GM21619 (cell line): ENCODE data around the gene ZNRF3.
"Not testable (repeated sequence)": the region's sequence is repeated elsewhere in the genome, so short reads cannot be mapped to it uniquely, and the experiment has no call there.

Experiments used
- ATAC-seq: cut with Tn5 transposase; IDR thresholded peaks from one replicate; pipeline ENCODE4 v1.9.1; 2021; ENCODE audit not compliant: unreplicated experiment

ZNRF3 gene

GRCh38 chr22:28905256-28905832 lies 22.0 kb downstream of the ZNRF3 start:
- ATAC-seq: no peak

GRCh38 chr22:28906312-28906711 lies 22.9 kb downstream of the ZNRF3 start:
- ATAC-seq: no peak

- ATAC-seq: peak; percentile 56
Measured at GRCh38 chr22:28907311-28908008, 24.1 kb downstream of the ZNRF3 start.

GRCh38 chr22:28908810-28909209 lies 25.4 kb downstream of the ZNRF3 start:
- ATAC-seq: not testable (repeated sequence)

GRCh38 chr22:28909375-28909774 lies 26.0 kb downstream of the ZNRF3 start:
- peak; percentile 52 for ATAC-seq

- ATAC-seq: no peak
Measured at GRCh38 chr22:28910569-28911303, 27.4 kb downstream of the ZNRF3 start.

- no peak for ATAC-seq
Measured at GRCh38 chr22:28911304-28911690, 27.9 kb downstream of the ZNRF3 start.

- ATAC-seq: no peak
Measured at GRCh38 chr22:28911777-28912669, 28.7 kb downstream of the ZNRF3 start.

- no peak for ATAC-seq
Measured at GRCh38 chr22:28914201-28914600, 30.8 kb downstream of the ZNRF3 start.

GRCh38 chr22:28915969-28916368 lies 32.6 kb downstream of the ZNRF3 start:
- no peak for ATAC-seq

- no peak for ATAC-seq
Measured at GRCh38 chr22:28917747-28918549, 34.6 kb downstream of the ZNRF3 start.

- no peak for ATAC-seq
Measured at GRCh38 chr22:28918550-28919271, 35.3 kb downstream of the ZNRF3 start.

GRCh38 chr22:28920757-28921584 lies 37.6 kb downstream of the ZNRF3 start:
- no peak for ATAC-seq

- ATAC-seq: no peak
Measured at GRCh38 chr22:28921585-28921879, 38.2 kb downstream of the ZNRF3 start.

- no peak for ATAC-seq
Measured at GRCh38 chr22:28922540-28923244, 39.3 kb downstream of the ZNRF3 start.

- no peak for ATAC-seq
Measured at GRCh38 chr22:28923826-28924732, 40.7 kb downstream of the ZNRF3 start.

GRCh38 chr22:28925916-28926315 lies 42.5 kb downstream of the ZNRF3 start:
- ATAC-seq: no peak
